Endothelial cell (in vitro differentiated cells): ENCODE results near the gene SMARCD3. TPM values are rescaled to one million over a fixed set of nuclear protein-coding genes. Genes with fewer than 3 reads are reported as not detected.

Experiments
- DNase-seq: peaks from one replicate; pipeline ENCODE4 v3.0.0; 2021; ENCODE audit warnings: low spot score
- H3K27ac Mint-ChIP-seq: one replicate; pipeline ENCODE4 v1.8.0; 2021; ENCODE audit warnings: mixed read lengths, inconsistent platforms; ENCODE audit not compliant: unreplicated experiment
- H3K27me3 Mint-ChIP-seq: one replicate; pipeline ENCODE4 v1.8.0; 2021; ENCODE audit warnings: mild to moderate bottlenecking, moderate library complexity, mixed read lengths, inconsistent platforms; ENCODE audit not compliant: unreplicated experiment
- H3K36me3 Mint-ChIP-seq: one replicate; pipeline ENCODE4 v1.8.0; 2021; ENCODE audit warnings: mild to moderate bottlenecking, low read depth, mixed read lengths, inconsistent platforms; ENCODE audit not compliant: unreplicated experiment
- H3K4me1 Mint-ChIP-seq: one replicate; pipeline ENCODE4 v1.8.0; 2021; ENCODE audit warnings: mild to moderate bottlenecking, mixed read lengths, inconsistent platforms; ENCODE audit not compliant: unreplicated experiment
- H3K4me3 Mint-ChIP-seq: one replicate; pipeline ENCODE4 v1.8.0; 2021; ENCODE audit warnings: mild to moderate bottlenecking, mixed read lengths, inconsistent platforms; ENCODE audit not compliant: unreplicated experiment
- H3K9me3 Mint-ChIP-seq: one replicate; pipeline ENCODE4 v1.8.0; 2021; ENCODE audit warnings: mixed read lengths, inconsistent platforms; ENCODE audit not compliant: unreplicated experiment
- total RNA-seq: library from RNA; stranded (reverse); fragmentation: NEBNext Ultra II Directional; extraction: Animal tissue kit (Norgen Biotek cat#: 25700); gene quantifications from one replicate; pipeline ENCODE4 v1.2.1, GENCODE V29; 2021; ENCODE audit not compliant: unreplicated experiment
- TF ChIP-seq, protein P1 (sequence below): fragments of 200-600 bp; sonication (generic); IDR thresholded peaks from one replicate; pipeline ENCODE4 v1.5.0; 2021; ENCODE audit warnings: antibody characterized with exemption; ENCODE audit not compliant: unreplicated experiment

The SMARCD3 gene
- total RNA-seq, 1 donor from 2014 or later = 5.4 TPM

DNA sequence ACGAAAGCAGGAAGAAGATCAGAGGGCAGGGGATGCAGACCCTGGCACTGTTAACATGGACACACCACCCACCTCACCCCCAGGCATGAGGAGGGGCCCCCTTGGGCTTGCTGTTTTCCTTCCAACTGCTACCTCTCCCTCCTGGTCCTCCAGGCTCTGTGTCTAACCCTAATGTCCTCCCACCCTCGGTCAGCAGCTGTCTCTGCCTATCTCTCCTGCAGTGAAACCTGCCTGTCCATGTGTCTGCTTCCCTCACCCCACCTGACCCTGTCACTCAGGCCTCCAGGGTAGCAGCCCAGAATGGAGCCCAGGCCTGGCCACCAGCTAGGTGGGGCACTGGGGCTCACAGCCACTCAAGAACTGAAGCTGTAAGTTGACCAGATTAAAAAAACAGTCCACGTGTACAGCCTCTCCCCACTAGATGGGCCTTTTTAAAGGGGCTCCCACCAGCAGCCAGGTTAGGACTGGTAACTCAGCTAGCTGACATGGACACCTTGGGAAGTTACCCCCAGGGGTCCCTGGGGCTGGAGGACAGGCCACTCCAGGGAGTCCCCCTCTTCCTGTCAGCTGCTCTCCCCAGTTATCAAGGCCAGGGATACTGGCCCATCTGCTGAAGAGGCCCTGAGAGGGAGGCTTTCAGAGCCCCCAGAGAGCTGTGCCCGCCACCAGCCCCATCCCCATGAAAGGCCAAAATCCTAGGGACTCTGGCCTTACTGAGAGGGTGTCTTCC, 1.5 kb downstream of the SMARCD3 start:
- Mint-ChIP-seq H3K4me1 (peaks cover 30% of the 10 kb centered on the region), H3K9me3 (no peaks in the 10 kb centered on the region), H3K36me3 (no peaks in the 10 kb centered on the region), H3K4me3 (no peak overlapping the region), H3K27ac (no peak overlapping the region), H3K27me3 (peaks cover 33% of the 10 kb centered on the region)
- TF ChIP-seq, protein P1, sequence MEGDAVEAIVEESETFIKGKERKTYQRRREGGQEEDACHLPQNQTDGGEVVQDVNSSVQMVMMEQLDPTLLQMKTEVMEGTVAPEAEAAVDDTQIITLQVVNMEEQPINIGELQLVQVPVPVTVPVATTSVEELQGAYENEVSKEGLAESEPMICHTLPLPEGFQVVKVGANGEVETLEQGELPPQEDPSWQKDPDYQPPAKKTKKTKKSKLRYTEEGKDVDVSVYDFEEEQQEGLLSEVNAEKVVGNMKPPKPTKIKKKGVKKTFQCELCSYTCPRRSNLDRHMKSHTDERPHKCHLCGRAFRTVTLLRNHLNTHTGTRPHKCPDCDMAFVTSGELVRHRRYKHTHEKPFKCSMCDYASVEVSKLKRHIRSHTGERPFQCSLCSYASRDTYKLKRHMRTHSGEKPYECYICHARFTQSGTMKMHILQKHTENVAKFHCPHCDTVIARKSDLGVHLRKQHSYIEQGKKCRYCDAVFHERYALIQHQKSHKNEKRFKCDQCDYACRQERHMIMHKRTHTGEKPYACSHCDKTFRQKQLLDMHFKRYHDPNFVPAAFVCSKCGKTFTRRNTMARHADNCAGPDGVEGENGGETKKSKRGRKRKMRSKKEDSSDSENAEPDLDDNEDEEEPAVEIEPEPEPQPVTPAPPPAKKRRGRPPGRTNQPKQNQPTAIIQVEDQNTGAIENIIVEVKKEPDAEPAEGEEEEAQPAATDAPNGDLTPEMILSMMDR = no peak
- DNase-seq = no peak

GRCh38 chr7:151246102-151246850, 2.2 kb downstream of the SMARCD3 start:
- no peaks in the 10 kb centered on the region for H3K9me3 Mint-ChIP-seq
- no peak overlapping the region for H3K4me3 Mint-ChIP-seq
- H3K36me3 Mint-ChIP-seq = no peaks in the 10 kb centered on the region
- no peak for DNase-seq
- H3K27ac Mint-ChIP-seq = no peak overlapping the region
- peaks cover 30% of the 10 kb centered on the region for H3K4me1 Mint-ChIP-seq
- TF ChIP-seq, protein P1 = no peak
- H3K27me3 Mint-ChIP-seq = peaks cover 33% of the 10 kb centered on the region

- Mint-ChIP-seq H3K27me3 (peaks cover 26% of the 10 kb centered on the region), H3K4me3 (no peak overlapping the region)
- peak; percentile 71 for DNase-seq
These were observed 3.0 kb downstream of the SMARCD3 start for GRCh38 chr7:151245360-151246101.

GRCh38 chr7:151244841-151245346, 3.6 kb downstream of the SMARCD3 start:
- Mint-ChIP-seq H3K4me1 (peaks cover 16% of the 10 kb centered on the region), H3K4me3 (no peak overlapping the region), H3K27ac (no peak overlapping the region), H3K27me3 (peaks cover 23% of the 10 kb centered on the region), H3K36me3 (no peaks in the 10 kb centered on the region), H3K9me3 (no peaks in the 10 kb centered on the region)
- no peak for DNase-seq
- TF ChIP-seq, protein P1 = no peak

More at GRCh38 chr7:151245360-151246101, 3.0 kb downstream of the SMARCD3 start:
- Mint-ChIP-seq H3K9me3 (no peaks in the 10 kb centered on the region), H3K36me3 (no peaks in the 10 kb centered on the region), H3K27ac (no peak overlapping the region), H3K4me1 (peaks cover 23% of the 10 kb centered on the region)
- TF ChIP-seq, protein P1 = peak; percentile 79
